ENCODE results near the gene ANKLE1.

Gene ANKLE1

DNA sequence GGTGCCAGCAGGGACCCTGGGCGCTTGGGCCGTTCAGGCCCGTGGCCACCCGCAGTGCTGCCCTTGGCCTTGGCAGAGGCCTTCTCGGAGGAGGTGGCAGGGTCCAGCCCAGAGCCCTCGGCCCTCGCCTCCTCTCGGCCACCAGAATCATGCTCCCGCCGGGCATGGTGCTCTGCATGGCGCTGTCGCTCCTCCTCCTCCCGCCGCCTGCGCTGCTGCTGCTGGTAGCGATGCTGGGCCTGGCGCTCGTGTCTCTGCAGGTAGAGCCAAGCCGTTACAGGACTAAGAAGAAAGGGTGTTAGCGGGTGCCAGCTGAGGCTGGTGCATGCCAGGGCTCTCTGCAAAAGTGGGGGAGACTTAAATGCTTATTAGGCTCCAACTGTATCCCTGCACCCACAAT, 43.4 kb downstream of the ANKLE1 start:
- CTCF ChIA-PET, result interaction anchor here (1.1 kb wide), 1 partner anchor 9 kb away, joined by 3 read pairs; no protein-coding TSS in a partner anchor
- no peak for DNase-seq (ENCODE audit: low read depth, low spot score)
- POLR2A ChIA-PET, result no interaction called here
- no peak overlapping the region for H3K4me3 ChIP-seq (ENCODE audit: low read depth, low read length)
- TF ChIP-seq, protein P1, sequence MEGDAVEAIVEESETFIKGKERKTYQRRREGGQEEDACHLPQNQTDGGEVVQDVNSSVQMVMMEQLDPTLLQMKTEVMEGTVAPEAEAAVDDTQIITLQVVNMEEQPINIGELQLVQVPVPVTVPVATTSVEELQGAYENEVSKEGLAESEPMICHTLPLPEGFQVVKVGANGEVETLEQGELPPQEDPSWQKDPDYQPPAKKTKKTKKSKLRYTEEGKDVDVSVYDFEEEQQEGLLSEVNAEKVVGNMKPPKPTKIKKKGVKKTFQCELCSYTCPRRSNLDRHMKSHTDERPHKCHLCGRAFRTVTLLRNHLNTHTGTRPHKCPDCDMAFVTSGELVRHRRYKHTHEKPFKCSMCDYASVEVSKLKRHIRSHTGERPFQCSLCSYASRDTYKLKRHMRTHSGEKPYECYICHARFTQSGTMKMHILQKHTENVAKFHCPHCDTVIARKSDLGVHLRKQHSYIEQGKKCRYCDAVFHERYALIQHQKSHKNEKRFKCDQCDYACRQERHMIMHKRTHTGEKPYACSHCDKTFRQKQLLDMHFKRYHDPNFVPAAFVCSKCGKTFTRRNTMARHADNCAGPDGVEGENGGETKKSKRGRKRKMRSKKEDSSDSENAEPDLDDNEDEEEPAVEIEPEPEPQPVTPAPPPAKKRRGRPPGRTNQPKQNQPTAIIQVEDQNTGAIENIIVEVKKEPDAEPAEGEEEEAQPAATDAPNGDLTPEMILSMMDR (IDR thresholded peaks at IDR 0.05; ENCODE audit: insufficient read depth, low read length, missing control alignments), result no peak

DNA sequence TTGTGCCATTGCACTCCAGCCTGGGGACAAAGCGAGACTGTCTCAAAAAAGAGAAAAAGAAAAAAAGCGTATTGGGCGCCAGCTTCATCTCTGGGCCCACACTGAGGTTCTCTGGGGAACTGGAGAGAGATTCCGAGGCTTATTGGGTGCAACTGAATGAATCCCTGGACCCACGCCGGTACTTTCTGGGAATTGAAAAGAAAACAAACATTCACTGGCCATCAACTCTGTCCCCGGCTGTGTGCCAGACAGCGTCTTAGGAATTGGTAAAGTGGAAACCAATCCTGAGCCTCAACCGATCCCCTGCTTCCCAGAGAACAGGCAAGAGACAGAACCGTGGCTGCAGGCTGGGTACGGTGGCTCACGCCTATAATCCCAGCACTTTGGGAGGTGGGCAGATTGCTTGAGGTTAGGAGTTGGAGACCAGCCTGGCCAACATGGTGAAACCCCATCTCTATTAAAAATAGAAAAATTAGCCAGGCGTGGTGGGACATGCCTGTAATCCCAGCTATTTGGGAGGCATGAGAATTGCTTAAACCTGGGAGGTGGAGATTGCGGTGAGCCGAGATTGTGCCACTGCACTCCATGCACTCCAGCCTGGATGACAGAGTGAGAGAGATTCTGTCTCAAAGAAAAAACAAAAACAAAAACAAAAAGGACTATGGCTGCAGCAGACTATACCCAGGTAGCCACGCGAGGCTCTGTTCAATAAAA, 44.3 kb downstream of the ANKLE1 start:
- CTCF ChIA-PET, result no interaction called here
- POLR2A ChIA-PET, result interaction anchor here (0.9 to 1.2 kb wide), 2 partner anchors 9 to 14 kb away, joined by 3 read pairs; partner anchors contain the start of gene ANO8
- TF ChIP-seq, protein P1 (IDR thresholded peaks at IDR 0.05; ENCODE audit: insufficient read depth, low read length, missing control alignments), result no peak
- no peak for DNase-seq (ENCODE audit: low read depth, low spot score)
- no peak overlapping the region for H3K4me3 ChIP-seq (ENCODE audit: low read depth, low read length)

DNA sequence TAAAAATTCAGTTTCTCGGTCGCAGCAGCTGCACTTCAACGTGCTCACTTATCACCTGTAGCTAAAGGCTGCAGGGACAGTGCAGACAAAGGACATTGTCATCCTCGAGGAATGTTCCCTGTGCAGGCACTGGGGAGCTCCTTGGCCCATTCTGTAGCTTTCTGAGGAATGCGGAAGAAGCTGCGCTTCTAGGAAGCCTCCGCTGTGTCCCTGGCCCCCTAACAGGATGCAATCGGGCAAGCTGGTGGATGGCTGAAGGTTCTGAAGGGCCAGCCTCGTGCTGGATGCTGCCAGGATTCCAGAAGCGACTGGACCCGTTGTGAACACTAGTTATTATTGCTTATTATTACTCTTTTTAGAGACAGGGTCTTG, 44.9 kb downstream of the ANKLE1 start:
- no peak for DNase-seq (ENCODE audit: low read depth, low spot score)
- TF ChIP-seq, protein P1 (IDR thresholded peaks at IDR 0.05; ENCODE audit: insufficient read depth, low read length, missing control alignments), result no peak
- POLR2A ChIA-PET, result interaction anchor here (0.9 to 1.2 kb wide), 2 partner anchors 8 to 15 kb away, joined by 3 read pairs; partner anchors contain the start of gene ANO8
- no peak overlapping the region for H3K4me3 ChIP-seq (ENCODE audit: low read depth, low read length)
- CTCF ChIA-PET, result no interaction called here

DNA sequence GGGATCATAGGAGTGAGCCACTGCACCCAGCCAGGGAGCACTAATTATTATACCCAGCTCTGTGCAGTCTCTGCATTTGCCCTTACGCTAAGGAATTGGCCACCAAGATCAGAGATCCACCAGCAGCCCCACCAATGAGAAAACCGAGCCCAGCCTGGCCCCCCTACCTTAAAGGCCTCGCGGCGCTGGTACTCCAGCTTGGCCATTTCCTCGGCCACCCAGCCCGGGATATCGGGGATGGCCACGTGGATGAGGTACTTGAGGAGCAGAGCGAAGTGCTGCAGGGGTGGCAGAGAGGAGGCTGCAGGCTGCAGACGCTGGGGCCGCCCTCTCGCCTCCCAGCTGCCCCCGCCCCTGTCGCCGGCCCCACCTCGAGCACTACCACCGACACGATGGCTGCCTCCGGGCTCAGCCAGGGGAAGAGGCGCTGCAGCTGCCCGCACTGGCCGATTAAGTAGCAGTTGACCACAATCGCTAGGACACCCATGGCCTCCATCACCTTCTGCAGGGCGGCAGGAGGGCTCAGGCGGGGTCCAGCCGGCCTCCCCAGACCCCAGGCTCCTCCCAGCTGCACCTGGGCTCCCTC, 45.5 kb downstream of the ANKLE1 start:
- no peak overlapping the region for H3K4me3 ChIP-seq (ENCODE audit: low read depth, low read length)
- no peak for DNase-seq (ENCODE audit: low read depth, low spot score)
- ChIA-PET CTCF (no interaction called here), POLR2A (interaction anchor here (1.2 kb wide), 1 partner anchor 15 kb away, joined by 3 read pairs; no protein-coding TSS in a partner anchor)
- TF ChIP-seq, protein P1 (IDR thresholded peaks at IDR 0.05; ENCODE audit: insufficient read depth, low read length, missing control alignments), result no peak

DNA sequence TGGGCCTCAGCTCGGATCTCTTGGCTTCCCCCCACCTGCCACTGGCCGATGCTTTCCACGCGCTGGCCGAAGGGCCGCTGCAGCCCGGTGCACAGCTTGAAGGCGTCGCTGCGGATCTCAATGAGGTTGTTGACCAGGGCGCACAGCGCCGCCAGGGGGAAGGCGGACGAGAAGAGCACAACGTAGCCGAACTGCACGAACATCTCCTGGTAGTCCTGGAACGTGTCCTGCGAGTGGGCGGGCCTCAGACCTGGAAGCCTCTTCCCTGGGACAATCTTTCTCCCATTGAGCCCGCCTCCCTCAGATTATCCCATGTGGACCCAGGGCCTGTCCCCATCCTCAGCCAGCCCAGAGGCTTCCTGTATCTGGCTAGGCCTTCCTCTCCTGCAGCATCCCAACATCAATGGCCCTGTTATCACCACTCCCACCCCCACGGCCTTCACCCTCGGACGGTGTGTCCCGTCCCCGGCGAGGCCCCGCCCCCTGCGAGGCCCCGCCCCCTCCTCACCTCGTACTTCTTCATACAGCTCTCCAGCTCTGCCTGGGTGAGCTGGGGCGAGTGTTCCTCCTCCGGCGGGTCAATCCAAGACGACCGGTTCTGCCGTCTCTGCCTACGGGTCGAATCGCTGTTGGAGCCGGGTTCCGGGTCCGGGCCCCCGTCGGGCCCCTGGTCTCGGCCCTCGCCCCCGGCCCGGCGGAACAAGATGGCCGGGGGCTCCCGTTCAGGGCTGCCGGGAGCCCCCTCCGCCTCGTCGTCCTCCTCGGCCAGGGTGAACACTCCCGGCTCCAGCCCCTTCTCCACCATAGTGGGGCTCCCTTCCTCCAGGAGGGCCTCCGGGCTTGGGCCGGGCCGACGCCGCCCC, 46.2 kb downstream of the ANKLE1 start:
- ChIA-PET POLR2A (no interaction called here), CTCF (no interaction called here)
- no peak overlapping the region for H3K4me3 ChIP-seq (ENCODE audit: low read depth, low read length)
- DNase-seq (ENCODE audit: low read depth, low spot score), result no peak
- TF ChIP-seq, protein P1 (IDR thresholded peaks at IDR 0.05; ENCODE audit: insufficient read depth, low read length, missing control alignments), result no peak

Data from AG04449 (cell line).